Sigmoid colon (tissue), 7 donors: ENCODE data around the gene EHBP1. TPM values are rescaled to one million over a fixed set of nuclear protein-coding genes. Genes with fewer than 3 reads are reported as not detected.

Experiments
- DNase-seq: peaks from one replicate; pipeline ENCODE4 v3.0.0-alpha.2; 2019
- H3K27ac ChIP-seq, 4 donors: fragments of 200-600 bp; sonication (generic); one replicate each; pipeline ENCODE4 v1.5.1; 2016 to 2019; ENCODE audit warnings: mild to moderate bottlenecking in 1 of 4
- H3K27me3 ChIP-seq, 3 donors: fragments of 200-600 bp; sonication (generic); one replicate each; pipeline ENCODE4 v1.5.1; 2019; ENCODE audit warnings: mild to moderate bottlenecking in 1 of 3
- H3K36me3 ChIP-seq, 4 donors: fragments of 200-600 bp; sonication (generic); one replicate each; pipeline ENCODE4 v1.5.1; 2016 to 2019
- H3K4me1 ChIP-seq, 4 donors: fragments of 200-600 bp; sonication (generic); one replicate each; pipeline ENCODE4 v1.5.1; 2017 to 2019
- H3K4me3 ChIP-seq, 4 donors: fragments of 200-600 bp; sonication (generic); one replicate each; pipeline ENCODE4 v1.5.1; 2017 to 2019; ENCODE audit warnings: mild to moderate bottlenecking in 2 of 4, moderate library complexity in 1 of 4
- H3K9me3 ChIP-seq, 4 donors: fragments of 200-600 bp in 3 of 4; sonication (generic) in 3 of 4; one replicate each; pipeline versions ENCODE4 v1.5.1 to v1.6.1; 2013 to 2019
- CTCF ChIP-seq, 4 experiments: fragments of 450-650 bp in 3 of 4; fragments of 200-600 bp in 1 of 4; IDR thresholded peaks; one replicate each; pipeline ENCODE4 v1.5.1; 2016 to 2019; ENCODE audit warnings: antibody characterized with exemption in 4 of 4, mild to moderate bottlenecking in 3 of 4, moderate library complexity in 2 of 4
- EP300 ChIP-seq, 4 donors: sonication (generic); formaldehyde crosslinking; IDR thresholded peaks; one replicate each; pipeline ENCODE4 v1.6.1; 2017; ENCODE audit warnings: antibody characterized with exemption in 4 of 4
- POLR2A ChIP-seq, 2 donors: fragments of 450-650 bp; IDR thresholded peaks; one replicate each; pipeline ENCODE4 v1.6.1; 2016; ENCODE audit warnings: antibody characterized with exemption in 2 of 2, mild to moderate bottlenecking in 2 of 2, moderate library complexity in 2 of 2
- POLR2AphosphoS5 ChIP-seq, 4 donors: sonication (generic); formaldehyde crosslinking; IDR thresholded peaks; one replicate each; pipeline ENCODE4 v1.6.1; 2017; ENCODE audit warnings: antibody characterized with exemption in 4 of 4
- WGBS, 2 donors: extraction: QIAGEN DNeasy Blood & Tissue Kit; methylation state at CpG; one replicate each; pipeline ENCODE4 v1.1.7; 2013; 5-methylcytosine and 5-hydroxymethylcytosine counted together
- intact Hi-C: fragments of 100-400 bp; cut with DNase I; formaldehyde crosslinking; loops from one replicate; pipeline ENCODE4 v1.15.1; 2023
- polyA plus RNA-seq, 3 donors: library from polyadenylated mRNA; stranded (reverse); fragments of 200-250 nt; gene quantifications; one replicate each; pipeline ENCODE4 v1.2.3, GENCODE V29; 2013
- total RNA-seq, 4 donors: library from RNA; depleted of rRNA; stranded (reverse); fragments of >200 nt; gene quantifications; one replicate each; pipeline ENCODE4 v1.1.0, GENCODE V29; 2016
- donor health status: healthy with polysubstance abuse.
- donor health status: Bipolar disorder and iron deficiency.
- donor health status: healthy.

The EHBP1 gene
- total and polyA plus RNA-seq, 7 donors: 12.7 to 161 (median 121) TPM

- intact Hi-C loops: no loop called here
- Histone ChIP-seq H3K27me3 (no peaks in the 10 kb centered on the region), H3K36me3 (no peaks in the 10 kb centered on the region), H3K4me3 (no peak overlapping the region), H3K4me1 (peaks cover 0 to 47% (median 23%) of the 10 kb centered on the region in 4 donors), H3K9me3 (peaks cover 0 to 8% (median 4%) of the 10 kb centered on the region in 4 donors), H3K27ac (no peak overlapping the region)
- whole genome bisulfite sequencing, 2 donors: 93 to 95% methylated on average over 6 of the region's 6 CpGs
- DNase-seq: no peak
- TF ChIP-seq POLR2AphosphoS5 (IDR thresholded peaks at IDR 0.05) (no peak), CTCF (IDR thresholded peaks at IDR 0.05) (no peak), POLR2A (IDR thresholded peaks at IDR 0.05) (no peak), EP300 (IDR thresholded peaks at IDR 0.05) (no peak)
These were observed 26.8 kb downstream of the EHBP1 start for GRCh38 chr2:62732262-62732777.

GRCh38 chr2:62733546-62733945 lies 28.0 kb downstream of the EHBP1 start:
- H3K4me1 ChIP-seq: peaks cover 0 to 47% (median 25%) of the 10 kb centered on the region in 4 donors
- no peaks in the 10 kb centered on the region for H3K36me3 ChIP-seq
- intact Hi-C loops: no loop called here
- 100% methylated on average over 1 of the region's 1 CpG for WGBS, 2 donors
- no peak overlapping the region for H3K4me3 ChIP-seq
- H3K27ac ChIP-seq: peak overlapping the region in 1 of 4 donors; percentile 22
- TF ChIP-seq POLR2AphosphoS5 (IDR thresholded peaks at IDR 0.05) (no peak), EP300 (IDR thresholded peaks at IDR 0.05) (no peak), POLR2A (IDR thresholded peaks at IDR 0.05) (no peak), CTCF (IDR thresholded peaks at IDR 0.05) (no peak)
- no peak for DNase-seq
- no peaks in the 10 kb centered on the region for H3K27me3 ChIP-seq
- peaks cover 0 to 8% (median 4%) of the 10 kb centered on the region in 4 donors for H3K9me3 ChIP-seq

GRCh38 chr2:62736899-62737559 lies 31.5 kb downstream of the EHBP1 start:
- Histone ChIP-seq H3K27ac (peak overlapping the region in 2 of 4 donors; percentile 3 to 57), H3K36me3 (no peaks in the 10 kb centered on the region), H3K4me3 (no peak overlapping the region), H3K9me3 (peaks cover 0 to under 1% (median 0%) of the 10 kb centered on the region in 4 donors), H3K4me1 (peaks cover 0 to 69% (median 46%) of the 10 kb centered on the region in 4 donors), H3K27me3 (no peaks in the 10 kb centered on the region)
- TF ChIP-seq EP300 (IDR thresholded peaks at IDR 0.05) (no peak), POLR2AphosphoS5 (IDR thresholded peaks at IDR 0.05) (no peak), CTCF (IDR thresholded peaks at IDR 0.05) (no peak), POLR2A (IDR thresholded peaks at IDR 0.05) (no peak)
- DNase-seq: no peak
- intact Hi-C loops: no loop called here
- WGBS, 2 donors: 87 to 89% methylated on average over 6 of the region's 6 CpGs

DNA sequence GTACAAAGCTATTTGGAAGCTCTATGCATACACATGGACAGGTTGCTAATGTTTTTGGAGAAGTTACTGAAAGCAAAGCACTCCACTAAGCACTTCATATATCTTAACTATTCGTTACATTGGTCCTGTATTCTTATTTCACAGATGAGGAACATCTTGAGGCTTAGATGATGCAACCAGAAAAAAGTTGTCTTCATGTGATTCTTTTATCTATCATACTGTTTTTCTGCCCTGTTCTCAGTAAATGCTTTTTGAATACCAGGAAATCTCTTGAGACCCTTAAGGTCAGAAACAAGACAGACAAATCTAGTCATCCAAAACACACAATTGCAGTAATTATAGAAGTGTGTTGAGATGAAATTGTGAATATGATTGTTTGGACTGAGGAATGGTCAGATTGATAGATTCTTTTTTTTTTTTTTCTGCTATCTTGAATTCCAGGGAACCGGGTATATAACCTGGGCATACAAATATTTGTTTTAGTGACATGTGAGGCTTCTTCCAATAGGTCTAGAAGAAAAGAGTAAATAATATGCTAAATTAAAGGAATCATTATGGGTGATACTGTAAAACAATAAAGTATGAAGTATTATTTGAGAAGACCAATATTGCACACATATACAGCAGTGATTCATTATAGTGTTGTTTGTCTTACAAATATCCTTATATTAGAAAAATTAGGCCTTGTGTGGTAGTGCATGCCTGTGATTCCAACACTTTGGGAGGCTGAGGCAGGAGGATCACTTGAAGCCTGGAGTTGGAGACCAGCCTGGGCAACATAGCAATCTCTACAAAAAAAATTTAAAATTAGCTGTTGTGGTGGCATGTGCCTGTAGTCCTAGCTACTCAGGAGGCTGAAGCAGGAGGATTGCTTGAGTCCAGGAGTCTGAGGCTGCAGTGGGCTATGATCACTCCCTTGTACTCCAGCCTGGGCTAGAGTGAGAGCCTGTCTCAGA lies 33.7 kb downstream of the EHBP1 start:
- no peaks in the 10 kb centered on the region for H3K9me3 ChIP-seq
- intact Hi-C loops: no loop called here
- DNase-seq: no peak
- TF ChIP-seq POLR2A (IDR thresholded peaks at IDR 0.05): no peak
- no peak for TF ChIP-seq CTCF (IDR thresholded peaks at IDR 0.05)
- TF ChIP-seq POLR2AphosphoS5 (IDR thresholded peaks at IDR 0.05): no peak
- no peak for TF ChIP-seq EP300 (IDR thresholded peaks at IDR 0.05)
- H3K27ac ChIP-seq: no peak overlapping the region
- 57 to 77% methylated on average over 2 of the region's 2 CpGs for WGBS, 2 donors
- peaks cover 0 to 88% (median 61%) of the 10 kb centered on the region in 4 donors for H3K4me1 ChIP-seq
- no peaks in the 10 kb centered on the region for H3K36me3 ChIP-seq
- H3K4me3 ChIP-seq: no peak overlapping the region
- no peaks in the 10 kb centered on the region for H3K27me3 ChIP-seq
